D721Med (cell line): ENCODE data around the gene KCNJ5.

Experiments used
- DNase-seq: peaks from one replicate; pipeline ENCODE4 v3.0.0; 2011; ENCODE audit warnings: low spot score; ENCODE audit not compliant: insufficient read length
- FAIRE-seq: peaks from 2 replicates; lab custom pipeline; 2011; peaks lifted over from hg19 to GRCh38; lab: Jason Lieb, UNC
- TF ChIP-seq, protein P1 (sequence below): IDR thresholded peaks from 2 replicates; pipeline ENCODE4 v1.5.1; 2012; ENCODE audit warnings: mild to moderate bottlenecking, control low read depth; ENCODE audit not compliant: insufficient read depth; ENCODE audit errors: missing control alignments

KCNJ5 gene

DNA sequence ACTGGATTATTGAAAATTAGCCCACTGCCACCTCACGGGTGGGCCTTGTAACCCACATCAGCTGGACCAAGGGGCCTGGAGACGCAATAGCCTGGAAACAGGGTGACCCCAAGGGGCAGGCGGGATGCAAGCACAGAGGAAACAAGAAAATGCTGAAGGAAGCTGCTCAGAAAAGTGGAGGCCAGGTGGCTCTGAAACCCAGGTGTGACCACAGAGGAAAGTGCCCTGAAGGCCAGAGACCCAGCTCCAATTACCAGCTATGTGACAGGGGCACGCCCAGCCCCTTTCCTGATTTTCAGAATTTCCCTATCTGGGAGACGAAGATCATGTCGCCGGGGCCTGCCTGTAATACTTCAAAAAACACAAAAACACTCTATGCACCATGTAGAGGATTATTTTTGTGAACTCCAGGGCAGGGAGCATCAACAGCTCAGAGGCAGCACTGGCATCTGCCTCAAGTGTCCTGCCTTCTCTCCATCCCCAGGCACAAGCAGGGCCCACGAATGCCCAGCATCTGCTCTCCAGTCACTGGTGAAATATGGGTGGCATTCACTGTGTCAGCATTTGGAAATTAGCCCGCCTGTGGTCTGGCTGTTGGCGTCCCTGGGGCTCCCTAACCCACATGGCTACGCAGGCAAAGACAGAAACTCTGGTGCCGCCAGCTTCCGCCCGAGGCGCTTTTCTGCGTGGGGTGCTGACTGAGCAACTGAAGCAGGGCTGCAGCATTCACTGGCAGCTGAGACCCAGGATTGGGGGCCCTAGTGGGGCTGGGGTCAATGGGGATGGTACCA lies 30.4 kb upstream of the KCNJ5 start:
- FAIRE-seq (no peak), DNase-seq (no peak)
- TF ChIP-seq, protein P1, sequence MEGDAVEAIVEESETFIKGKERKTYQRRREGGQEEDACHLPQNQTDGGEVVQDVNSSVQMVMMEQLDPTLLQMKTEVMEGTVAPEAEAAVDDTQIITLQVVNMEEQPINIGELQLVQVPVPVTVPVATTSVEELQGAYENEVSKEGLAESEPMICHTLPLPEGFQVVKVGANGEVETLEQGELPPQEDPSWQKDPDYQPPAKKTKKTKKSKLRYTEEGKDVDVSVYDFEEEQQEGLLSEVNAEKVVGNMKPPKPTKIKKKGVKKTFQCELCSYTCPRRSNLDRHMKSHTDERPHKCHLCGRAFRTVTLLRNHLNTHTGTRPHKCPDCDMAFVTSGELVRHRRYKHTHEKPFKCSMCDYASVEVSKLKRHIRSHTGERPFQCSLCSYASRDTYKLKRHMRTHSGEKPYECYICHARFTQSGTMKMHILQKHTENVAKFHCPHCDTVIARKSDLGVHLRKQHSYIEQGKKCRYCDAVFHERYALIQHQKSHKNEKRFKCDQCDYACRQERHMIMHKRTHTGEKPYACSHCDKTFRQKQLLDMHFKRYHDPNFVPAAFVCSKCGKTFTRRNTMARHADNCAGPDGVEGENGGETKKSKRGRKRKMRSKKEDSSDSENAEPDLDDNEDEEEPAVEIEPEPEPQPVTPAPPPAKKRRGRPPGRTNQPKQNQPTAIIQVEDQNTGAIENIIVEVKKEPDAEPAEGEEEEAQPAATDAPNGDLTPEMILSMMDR = no peak

DNA sequence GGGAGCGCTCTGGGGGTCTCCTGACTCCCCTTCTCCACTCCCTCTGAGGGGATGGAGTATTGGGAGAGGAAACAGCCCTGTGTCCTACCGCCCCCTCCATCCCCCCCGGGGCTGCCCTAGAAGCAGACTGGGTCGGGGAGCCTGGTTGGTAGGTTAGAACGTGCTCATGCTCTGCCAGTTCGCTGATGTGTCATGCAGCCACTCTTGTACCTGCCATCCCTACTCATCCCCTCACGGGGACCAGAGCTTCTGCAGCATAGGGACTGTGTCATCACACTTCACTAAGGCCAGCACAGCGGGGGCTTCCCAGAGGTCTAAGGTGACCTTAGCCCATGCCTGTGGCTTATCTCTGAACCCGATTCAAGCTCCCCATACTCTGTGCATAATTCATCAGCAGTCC lies 28.8 kb upstream of the KCNJ5 start:
- DNase-seq (no peak), FAIRE-seq (no peak)
- TF ChIP-seq, protein P1 = no peak

DNA sequence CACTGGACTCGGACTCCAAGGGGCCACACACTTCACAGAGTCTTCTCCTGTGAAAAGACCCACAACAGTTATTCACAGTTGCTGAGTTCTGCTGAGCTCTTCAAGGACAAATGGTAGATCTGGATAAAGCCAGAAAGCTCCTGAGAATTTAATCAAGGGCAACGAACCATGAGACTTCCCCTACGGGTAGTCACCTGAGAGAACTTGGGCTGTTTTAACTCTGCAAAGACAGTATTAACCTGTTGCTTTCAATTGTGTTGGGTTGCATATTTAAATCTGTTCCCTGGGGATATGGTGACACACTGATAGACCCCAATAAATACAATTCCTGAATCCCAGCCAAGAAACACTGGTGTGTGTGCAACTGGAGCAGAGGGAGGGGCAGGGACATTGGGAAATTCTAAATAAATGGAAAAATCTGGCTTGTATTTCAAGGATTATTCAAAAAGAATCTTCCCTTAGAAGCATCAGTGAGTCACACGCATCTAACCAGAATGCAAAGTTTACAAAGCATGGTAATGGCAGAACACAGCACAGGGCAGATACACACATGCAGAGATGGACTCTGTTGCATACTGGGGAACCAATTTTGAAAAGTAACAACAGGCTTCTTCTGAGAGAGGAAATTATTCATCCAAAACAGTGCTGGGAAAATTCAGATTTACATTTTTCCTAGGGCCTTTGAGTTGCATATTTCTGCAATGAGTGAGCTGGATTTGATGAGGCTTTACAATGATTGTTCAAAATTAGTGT lies 28.1 kb upstream of the KCNJ5 start:
- TF ChIP-seq, protein P1 = no peak
- no peak for DNase-seq
- no peak for FAIRE-seq

DNA sequence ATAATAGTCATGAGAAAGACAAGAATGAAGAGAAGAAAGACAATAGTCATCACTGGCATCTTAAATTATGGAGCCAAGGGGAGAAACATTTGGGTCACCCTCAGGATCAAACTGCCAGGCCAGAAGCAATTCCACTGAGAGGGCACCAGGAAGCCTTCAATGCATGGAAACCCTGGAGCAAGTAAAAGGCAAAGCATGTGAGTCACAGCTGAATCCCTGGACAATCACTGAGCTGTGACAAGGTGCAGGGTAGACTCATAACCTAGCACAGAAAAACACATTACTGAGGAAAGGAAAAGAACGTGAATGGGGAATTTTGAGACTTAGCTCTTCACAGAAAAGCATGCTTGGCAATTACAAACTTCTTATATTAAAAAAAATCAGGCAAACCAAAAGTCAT lies 25.7 kb upstream of the KCNJ5 start:
- no peak for DNase-seq

DNA sequence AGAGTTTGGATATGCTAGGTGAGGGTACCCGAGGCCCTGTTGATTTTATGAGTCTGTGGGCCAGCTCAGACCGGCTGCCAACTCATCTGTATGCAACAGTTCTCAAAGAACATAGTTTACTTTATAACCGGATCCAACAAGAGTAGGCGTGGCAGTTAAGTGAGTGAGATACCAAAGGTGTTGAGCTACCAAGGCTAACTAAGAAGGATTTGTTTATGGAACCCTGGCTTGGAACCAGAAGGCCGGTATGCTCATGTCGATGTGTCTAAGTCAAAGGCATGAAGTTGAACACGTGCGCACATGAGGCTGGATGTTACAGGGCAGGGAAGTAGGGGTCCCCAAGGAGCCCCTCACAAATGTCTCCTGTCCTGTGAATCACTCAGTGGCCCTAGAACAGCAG lies 23.9 kb upstream of the KCNJ5 start, which contains the start of gene KCNJ1:
Gene KCNJ1, minus strand, starts transcription at position 20 of the 400 bp plus-strand sequence. CDS start 27,053 bp downstream, outside the sequence.
- TF ChIP-seq, protein P1 = no peak
- DNase-seq (no peak), FAIRE-seq (no peak)

More for the DNA sequence above, 25.7 kb upstream of the KCNJ5 start:
- TF ChIP-seq, protein P1 = no peak
- FAIRE-seq = no peak

DNA sequence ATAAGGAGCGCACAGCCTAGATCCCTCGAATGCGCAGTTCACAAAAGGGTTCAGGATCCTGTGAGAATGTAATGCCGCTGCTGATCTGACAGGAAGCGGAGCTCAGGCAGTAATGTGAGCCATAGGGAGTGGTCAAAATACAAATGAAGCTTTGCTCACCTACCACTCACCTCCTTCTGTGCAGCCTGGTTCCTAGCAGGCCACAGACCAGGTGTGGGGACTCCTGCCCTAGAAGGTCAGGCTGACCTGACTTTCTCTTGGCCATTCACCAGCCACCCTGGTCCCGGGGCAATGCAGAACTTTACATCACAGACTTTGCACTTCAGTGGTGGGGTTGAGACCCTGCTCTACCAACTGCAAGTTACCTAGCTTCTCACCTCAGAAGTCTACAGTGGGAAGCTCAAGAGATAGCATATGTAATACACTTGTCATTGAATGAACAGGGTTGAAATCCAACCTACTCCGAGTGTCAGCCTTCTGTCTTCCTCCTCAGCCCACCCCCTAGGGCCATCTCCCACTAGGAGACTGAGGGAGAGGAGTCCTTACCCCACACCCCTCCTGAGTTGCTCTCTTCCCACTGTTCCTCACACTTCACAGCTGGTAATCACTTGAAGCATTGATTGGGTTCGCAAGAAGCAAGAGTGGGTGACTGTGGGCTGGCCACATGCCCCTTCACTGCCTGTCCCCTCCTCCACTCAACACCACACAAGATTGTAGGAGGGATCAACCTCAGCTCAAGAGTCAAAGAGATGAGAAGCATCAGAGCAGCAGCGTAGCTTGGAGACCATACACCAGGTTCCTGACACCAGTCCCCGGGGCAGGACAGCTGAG lies 22.1 kb upstream of the KCNJ5 start:
- TF ChIP-seq, protein P1 = no peak
- DNase-seq = no peak
- no peak for FAIRE-seq
